Measurements from ENCODE around the gene ABCC10. TPM values are rescaled to one million over a fixed set of nuclear protein-coding genes. Genes with fewer than 3 reads are reported as not detected.

The ABCC10 gene
- total and polyA plus RNA-seq, 2 donors from 2014 or later = 12.0 to 30.2 TPM

DNA sequence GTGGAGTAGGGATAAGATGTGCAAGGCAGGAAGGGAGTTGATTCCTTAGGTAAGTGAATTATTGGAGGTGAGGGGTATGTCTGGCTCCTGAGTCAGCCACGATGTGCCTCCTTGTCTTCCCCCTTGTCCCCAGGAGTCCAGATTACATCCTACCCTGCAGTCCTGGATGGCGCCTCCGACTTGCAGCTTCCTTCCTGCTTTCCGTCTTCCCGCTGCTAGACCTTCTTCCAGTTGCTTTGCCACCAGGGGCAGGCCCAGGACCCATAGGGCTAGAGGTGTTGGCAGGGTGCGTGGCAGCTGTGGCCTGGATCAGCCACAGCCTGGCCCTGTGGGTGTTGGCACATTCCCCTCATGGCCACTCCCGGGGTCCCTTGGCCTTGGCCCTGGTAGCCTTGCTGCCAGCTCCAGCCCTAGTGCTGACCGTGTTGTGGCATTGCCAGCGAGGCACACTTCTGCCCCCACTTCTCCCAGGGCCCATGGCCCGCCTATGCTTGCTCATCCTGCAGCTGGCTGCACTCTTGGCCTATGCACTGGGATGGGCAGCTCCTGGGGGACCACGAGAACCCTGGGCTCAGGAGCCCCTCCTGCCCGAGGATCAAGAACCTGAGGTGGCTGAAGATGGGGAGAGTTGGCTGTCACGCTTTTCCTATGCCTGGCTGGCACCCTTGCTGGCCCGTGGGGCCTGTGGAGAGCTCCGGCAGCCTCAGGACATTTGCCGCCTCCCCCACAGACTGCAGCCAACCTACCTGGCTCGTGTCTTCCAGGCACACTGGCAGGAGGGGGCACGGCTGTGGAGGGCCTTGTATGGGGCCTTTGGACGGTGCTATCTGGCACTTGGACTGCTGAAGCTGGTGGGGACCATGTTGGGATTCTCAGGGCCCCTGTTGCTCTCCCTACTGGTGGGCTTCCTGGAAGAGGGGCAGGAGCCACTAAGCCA lies 4.9 kb downstream of the ABCC10 start:
- no peak for DNase-seq
- intact Hi-C loops (cut with DNase I) = no loop called here
- FAIRE-seq = no peak
- Histone ChIP-seq H3K4me1 (ENCODE audit: control insufficient read depth in 2 of 3, insufficient read depth in 2 of 3, low read depth in 1 of 3, low read length in 3 of 3) (peaks cover 5 to 20% (median 16%) of the 10 kb centered on the region in 3 donors), H3K4me3 (ENCODE audit: low read length in 3 of 3) (no peak overlapping the region), H3K27ac (ENCODE audit: low read depth in 2 of 2, low read length in 2 of 2) (no peak overlapping the region), H3K36me3 (ENCODE audit: control insufficient read depth in 2 of 3, insufficient read depth in 3 of 3, low read length in 3 of 3) (peaks cover 0 to 4% (median 2%) of the 10 kb centered on the region in 3 donors), H3K9me3 (ENCODE audit: control insufficient read depth in 2 of 3, insufficient read depth in 1 of 3, low read length in 3 of 3) (no peaks in the 10 kb centered on the region), H3K9ac (ENCODE audit: low read length in 3 of 3) (no peak overlapping the region), H3K27me3 (ENCODE audit: control insufficient read depth, insufficient read depth, low read length) (no peaks in the 10 kb centered on the region)
- TF ChIP-seq, protein P1, sequence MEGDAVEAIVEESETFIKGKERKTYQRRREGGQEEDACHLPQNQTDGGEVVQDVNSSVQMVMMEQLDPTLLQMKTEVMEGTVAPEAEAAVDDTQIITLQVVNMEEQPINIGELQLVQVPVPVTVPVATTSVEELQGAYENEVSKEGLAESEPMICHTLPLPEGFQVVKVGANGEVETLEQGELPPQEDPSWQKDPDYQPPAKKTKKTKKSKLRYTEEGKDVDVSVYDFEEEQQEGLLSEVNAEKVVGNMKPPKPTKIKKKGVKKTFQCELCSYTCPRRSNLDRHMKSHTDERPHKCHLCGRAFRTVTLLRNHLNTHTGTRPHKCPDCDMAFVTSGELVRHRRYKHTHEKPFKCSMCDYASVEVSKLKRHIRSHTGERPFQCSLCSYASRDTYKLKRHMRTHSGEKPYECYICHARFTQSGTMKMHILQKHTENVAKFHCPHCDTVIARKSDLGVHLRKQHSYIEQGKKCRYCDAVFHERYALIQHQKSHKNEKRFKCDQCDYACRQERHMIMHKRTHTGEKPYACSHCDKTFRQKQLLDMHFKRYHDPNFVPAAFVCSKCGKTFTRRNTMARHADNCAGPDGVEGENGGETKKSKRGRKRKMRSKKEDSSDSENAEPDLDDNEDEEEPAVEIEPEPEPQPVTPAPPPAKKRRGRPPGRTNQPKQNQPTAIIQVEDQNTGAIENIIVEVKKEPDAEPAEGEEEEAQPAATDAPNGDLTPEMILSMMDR (IDR thresholded peaks at IDR 0.05; ENCODE audit: borderline replicate concordance, extremely low read depth, insufficient read depth) = no peak

DNA sequence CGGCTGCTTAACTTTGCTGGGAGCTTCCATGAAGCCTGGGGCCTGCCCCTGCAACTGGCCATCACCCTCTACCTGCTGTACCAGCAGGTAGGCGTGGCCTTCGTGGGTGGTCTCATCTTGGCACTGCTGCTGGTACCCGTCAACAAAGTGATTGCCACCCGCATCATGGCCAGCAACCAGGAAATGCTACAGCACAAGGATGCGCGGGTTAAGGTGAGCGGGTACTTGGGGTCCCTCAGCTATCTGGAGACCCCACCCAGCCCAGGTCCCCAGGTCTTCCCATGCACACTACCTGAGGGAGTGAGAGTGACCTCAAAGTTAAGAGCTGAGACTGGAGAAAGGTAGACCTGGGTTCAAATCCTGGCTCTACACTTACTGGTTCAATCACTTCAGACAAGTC lies 5.8 kb downstream of the ABCC10 start:
- DNase-seq = no peak
- Histone ChIP-seq H3K27ac (ENCODE audit: low read depth in 2 of 2, low read length in 2 of 2) (no peak overlapping the region), H3K4me3 (ENCODE audit: low read length in 3 of 3) (no peak overlapping the region), H3K9me3 (ENCODE audit: control insufficient read depth in 2 of 3, insufficient read depth in 1 of 3, low read length in 3 of 3) (no peaks in the 10 kb centered on the region), H3K9ac (ENCODE audit: low read length in 3 of 3) (no peak overlapping the region), H3K4me1 (ENCODE audit: control insufficient read depth in 2 of 3, insufficient read depth in 2 of 3, low read depth in 1 of 3, low read length in 3 of 3) (peaks cover 5 to 18% (median 16%) of the 10 kb centered on the region in 3 donors), H3K36me3 (ENCODE audit: control insufficient read depth in 2 of 3, insufficient read depth in 3 of 3, low read length in 3 of 3) (peaks cover 0 to 4% (median 2%) of the 10 kb centered on the region in 3 donors), H3K27me3 (ENCODE audit: control insufficient read depth, insufficient read depth, low read length) (no peaks in the 10 kb centered on the region)
- TF ChIP-seq, protein P1 (IDR thresholded peaks at IDR 0.05; ENCODE audit: borderline replicate concordance, extremely low read depth, insufficient read depth) = no peak
- intact Hi-C loops (cut with DNase I) = no loop called here
- no peak for FAIRE-seq

DNA sequence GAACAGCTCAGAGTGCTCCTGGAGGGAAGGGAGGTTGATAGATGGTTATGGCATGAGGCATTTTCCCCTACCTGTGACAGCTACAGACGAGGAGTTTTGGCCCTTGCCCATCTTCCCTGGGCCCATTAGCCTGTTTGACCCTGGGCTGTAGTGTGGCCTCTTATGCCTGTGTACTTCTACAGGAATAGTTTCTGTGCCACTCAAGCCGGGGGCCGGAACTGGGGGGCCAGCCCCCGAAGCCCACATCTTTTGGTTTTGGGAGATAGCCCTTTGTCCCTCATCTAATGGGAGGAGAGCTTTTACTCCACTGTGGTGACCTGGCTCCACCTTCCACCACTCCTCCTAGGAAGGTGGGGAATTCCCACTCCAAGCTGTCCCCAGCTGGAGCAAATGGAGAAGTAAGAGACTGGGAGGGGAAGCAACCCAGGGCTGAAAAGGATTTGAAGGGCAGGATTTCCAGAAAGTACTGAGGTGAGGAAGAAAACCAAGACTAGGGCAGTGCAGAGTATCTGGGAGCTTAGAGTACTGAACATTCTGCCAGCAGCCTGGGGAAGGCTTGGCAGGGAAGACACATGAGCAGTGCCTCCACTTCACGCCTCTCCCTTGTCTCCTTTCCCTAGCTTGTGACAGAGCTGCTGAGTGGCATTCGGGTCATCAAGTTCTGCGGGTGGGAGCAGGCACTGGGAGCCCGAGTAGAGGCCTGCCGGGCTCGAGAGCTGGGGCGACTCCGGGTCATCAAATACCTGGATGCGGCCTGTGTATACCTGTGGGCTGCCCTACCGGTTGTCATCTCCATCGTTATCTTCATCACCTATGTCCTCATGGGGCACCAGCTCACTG lies 6.9 kb downstream of the ABCC10 start:
- FAIRE-seq (no peak), DNase-seq (no peak)

More for the DNA sequence above, 6.9 kb downstream of the ABCC10 start:
- intact Hi-C loops (cut with DNase I) = no loop called here
- H3K27me3 ChIP-seq (ENCODE audit: control insufficient read depth, insufficient read depth, low read length) = no peaks in the 10 kb centered on the region
- no peak overlapping the region for H3K4me3 ChIP-seq (ENCODE audit: low read length in 3 of 3)
- no peak overlapping the region for H3K27ac ChIP-seq (ENCODE audit: low read depth in 2 of 2, low read length in 2 of 2)
- peaks cover 0 to 10% (median 5%) of the 10 kb centered on the region in 3 donors for H3K36me3 ChIP-seq (ENCODE audit: control insufficient read depth in 2 of 3, insufficient read depth in 3 of 3, low read length in 3 of 3)
- no peaks in the 10 kb centered on the region for H3K9me3 ChIP-seq (ENCODE audit: control insufficient read depth in 2 of 3, insufficient read depth in 1 of 3, low read length in 3 of 3)
- TF ChIP-seq, protein P1 (IDR thresholded peaks at IDR 0.05; ENCODE audit: borderline replicate concordance, extremely low read depth, insufficient read depth) = no peak
- peaks cover 0 to 12% (median 10%) of the 10 kb centered on the region in 3 donors for H3K4me1 ChIP-seq (ENCODE audit: control insufficient read depth in 2 of 3, insufficient read depth in 2 of 3, low read depth in 1 of 3, low read length in 3 of 3)
- H3K9ac ChIP-seq (ENCODE audit: low read length in 3 of 3) = no peak overlapping the region

Data from kidney (tissue), 14 donors.